GM19468 (cell line): Measurements from ENCODE around the gene DIDO1.
"Not testable (repeated sequence)": the region's sequence is repeated elsewhere in the genome, so short reads cannot be mapped to it uniquely, and the experiment has no call there.

Experiments used
- ATAC-seq: cut with Tn5 transposase; IDR thresholded peaks from one replicate; pipeline ENCODE4 v1.9.1; 2021; ENCODE audit warnings: mild to moderate bottlenecking, moderate library complexity, moderate number of reproducible peaks; ENCODE audit not compliant: unreplicated experiment; ENCODE audit errors: extremely low read depth

Gene DIDO1

DNA sequence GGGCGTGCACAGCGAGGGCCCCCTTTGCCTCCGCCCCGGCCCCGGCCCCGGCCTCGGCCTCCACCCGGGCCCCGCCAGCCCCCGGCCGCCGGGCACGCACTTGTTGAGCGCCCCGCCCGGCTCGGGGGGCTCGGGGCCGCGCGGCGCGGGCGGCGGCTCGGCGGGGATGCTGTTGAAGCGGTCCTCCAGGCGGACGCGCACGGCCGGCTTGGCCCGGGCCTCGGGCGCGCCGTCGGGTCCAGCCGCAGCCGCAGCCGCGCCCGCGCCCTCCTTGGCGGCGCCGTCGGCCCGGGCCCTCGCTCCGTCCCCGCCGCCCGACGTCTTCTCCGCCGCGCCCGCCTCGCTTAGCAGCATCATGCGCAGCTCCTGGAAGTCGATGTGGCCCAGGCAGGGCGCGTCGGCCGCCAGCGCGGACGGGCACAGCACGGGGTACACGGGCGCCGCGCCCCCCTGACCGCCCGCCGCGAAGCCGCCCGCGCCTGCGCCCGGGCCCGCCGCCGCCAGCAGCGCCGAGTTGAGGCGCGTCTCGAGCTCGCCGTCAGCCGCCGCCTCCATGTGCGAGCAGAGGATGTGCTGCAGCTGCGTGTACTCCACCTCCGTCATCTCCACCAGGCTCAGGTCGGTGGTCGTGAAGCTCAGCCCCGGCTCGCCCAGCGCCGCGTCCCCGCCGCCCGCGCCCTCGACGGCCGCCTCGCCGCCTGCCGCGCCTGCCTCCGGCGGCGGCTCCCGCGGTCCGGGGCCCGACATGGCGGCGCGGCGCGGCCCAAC, 65.2 kb downstream of the DIDO1 start:
- ATAC-seq, result no peak

GRCh38 chr20:62860391-62860923, 65.8 kb downstream of the DIDO1 start:
- ATAC-seq, result no peak

DNA sequence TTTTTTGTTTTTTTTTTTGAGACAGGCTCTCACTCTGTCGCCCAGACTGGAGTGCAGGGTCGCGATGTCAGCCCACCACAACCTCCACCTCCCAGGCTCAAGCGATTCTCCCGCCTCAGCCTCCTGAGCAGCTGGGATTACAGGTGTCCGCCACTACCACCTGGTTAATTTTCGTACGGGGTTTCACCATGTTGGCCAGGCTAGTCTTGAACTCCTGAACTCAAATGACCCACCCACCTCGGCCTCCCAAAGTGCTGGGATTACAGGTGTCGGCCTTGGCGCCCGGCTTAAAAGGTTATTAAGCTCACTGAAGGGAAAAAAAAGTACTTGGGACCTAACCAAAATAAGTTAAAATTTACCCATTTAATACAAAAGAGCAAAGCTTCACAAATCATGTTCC, 66.6 kb downstream of the DIDO1 start:
- ATAC-seq, result no peak

GRCh38 chr20:62858058-62858830, 68.1 kb downstream of the DIDO1 start:
- no peak for ATAC-seq

DNA sequence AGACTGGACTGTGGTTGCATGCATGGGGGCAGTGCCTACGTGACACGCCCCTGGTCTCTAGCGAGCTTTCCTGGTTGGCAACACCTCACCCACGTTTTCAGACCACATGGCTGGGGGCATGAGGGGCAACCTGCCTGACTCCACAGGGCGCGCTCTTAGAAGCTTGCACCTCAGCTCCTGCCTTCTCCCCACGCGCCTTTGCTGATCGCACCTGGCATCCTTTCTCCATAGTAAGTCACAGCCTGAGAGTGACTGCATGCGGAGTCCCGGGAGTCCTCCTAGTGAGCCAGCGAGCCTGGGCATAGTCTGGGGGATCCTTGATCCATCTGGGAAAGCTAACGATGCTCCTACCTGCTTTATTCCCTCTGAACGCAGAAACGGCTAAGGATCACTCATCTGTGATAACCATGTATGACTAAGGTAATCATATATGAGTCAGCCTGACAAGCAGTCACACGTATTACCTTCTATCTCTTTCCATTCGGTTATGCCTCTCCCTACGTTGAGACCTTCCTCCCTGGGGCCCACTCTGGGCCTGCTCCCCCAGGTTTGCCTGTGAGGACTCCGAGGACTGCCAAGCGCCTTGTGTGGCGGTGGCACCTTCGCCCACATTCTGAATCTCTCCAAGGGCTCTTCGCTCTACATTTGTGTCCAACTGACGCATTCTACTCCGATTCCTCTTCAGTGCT, 69.2 kb downstream of the DIDO1 start:
- ATAC-seq, result no peak

- no peak for ATAC-seq
Observed at GRCh38 chr20:62855120-62855519, 71.2 kb downstream of the DIDO1 start.

GRCh38 chr20:62854121-62854520, 72.2 kb downstream of the DIDO1 start:
- ATAC-seq, result no peak

GRCh38 chr20:62853304-62853703, 73.0 kb downstream of the DIDO1 start:
- not testable (repeated sequence) for ATAC-seq

DNA sequence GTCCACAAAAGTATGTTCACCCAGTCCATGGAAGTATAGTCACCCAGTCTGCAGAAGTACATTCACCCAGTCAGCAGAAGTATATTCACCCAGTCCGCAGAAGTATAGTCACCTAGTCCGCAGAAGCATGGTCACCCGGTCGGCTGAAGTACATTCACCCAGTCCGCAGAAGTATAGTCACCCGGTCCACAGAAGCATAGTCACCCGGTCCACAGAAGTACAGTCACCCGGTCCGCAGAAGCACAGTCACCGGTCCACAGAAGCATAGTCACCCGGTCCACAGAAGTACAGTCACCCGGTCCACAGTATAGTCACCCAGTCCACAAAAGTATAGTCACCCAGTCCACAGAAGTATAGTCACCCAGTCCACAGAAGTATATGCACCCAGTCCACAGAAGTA, 73.5 kb downstream of the DIDO1 start:
- ATAC-seq, result no peak

- no peak for ATAC-seq
Observed at GRCh38 chr20:62852196-62852595, 74.1 kb downstream of the DIDO1 start.

GRCh38 chr20:62850333-62850974, 75.9 kb downstream of the DIDO1 start:
- no peak for ATAC-seq

DNA sequence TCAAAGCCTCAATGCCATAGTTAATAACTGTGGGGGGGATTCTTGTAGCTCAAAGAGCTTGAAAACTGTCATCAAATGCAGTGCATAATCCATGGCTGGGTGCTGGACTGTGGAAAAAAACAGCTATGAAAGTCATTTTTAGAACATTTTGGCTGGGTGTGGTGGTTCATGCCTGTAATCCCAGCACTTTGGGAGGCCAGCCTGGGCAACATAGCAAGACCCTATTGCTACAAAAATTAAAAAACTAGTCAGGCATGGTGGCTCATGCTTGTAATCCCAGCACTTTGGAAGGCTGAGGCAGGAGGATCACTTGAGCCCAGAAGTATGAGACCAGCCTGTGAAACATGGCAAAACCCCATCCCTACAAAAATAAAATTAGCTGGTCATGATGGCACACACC, 76.9 kb downstream of the DIDO1 start:
- ATAC-seq, result no peak

DNA sequence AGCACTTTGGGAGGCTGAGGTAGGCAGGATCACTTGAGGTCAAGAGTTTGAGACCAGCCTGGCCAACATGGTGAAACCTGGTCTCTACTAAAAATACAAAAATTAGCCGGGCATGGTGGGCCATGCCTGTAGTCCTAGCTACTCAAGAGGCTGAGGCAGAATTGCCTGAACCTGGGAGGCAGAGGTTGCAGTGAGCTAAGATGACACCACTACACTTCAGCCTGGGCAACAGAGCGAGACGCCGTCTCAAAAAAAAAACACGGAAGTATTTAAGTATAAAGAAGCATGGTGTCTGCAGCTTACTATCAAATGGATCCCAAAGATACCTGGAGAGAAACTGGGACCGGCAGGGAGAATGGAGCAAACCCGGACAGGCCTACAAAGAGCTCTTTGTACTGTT, 77.4 kb downstream of the DIDO1 start:
- not testable (repeated sequence) for ATAC-seq

GRCh38 chr20:62846166-62846890, 80.0 kb downstream of the DIDO1 start:
- ATAC-seq, result no peak

DNA sequence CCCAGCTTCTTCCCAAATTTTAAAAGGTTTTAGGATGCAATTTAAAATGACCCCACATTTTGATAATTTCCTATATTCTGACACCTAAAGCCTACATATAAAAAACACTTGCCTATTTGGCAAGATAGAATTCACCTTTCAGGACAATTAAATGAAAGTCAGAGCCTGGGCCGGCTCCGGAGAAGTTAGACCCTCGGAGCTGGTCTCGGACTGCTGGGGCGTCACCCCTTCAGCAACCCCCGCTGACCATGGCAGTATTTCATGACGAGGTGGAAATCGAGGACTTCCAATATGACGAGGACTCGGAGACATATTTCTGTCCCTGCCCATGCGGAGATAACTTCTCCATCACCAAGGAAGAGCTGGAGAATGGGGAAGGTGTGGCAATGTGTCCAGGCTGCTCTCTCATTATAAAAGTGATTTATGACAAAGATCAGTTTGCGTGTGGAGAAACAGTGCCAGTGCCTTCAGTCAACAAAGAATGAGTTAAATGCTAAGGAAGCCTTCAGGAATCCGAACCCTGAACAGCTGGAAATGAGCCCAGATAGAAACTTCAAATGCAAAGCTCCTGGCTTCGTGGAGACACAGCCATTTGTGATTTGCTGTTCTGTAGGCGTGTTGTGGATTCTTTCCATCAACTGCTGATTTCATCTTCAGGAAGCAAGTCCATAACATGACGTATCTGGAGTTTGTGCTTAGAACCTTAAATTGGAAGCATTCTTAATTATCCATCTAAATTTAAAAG, 80.7 kb downstream of the DIDO1 start:
- no peak for ATAC-seq

DNA sequence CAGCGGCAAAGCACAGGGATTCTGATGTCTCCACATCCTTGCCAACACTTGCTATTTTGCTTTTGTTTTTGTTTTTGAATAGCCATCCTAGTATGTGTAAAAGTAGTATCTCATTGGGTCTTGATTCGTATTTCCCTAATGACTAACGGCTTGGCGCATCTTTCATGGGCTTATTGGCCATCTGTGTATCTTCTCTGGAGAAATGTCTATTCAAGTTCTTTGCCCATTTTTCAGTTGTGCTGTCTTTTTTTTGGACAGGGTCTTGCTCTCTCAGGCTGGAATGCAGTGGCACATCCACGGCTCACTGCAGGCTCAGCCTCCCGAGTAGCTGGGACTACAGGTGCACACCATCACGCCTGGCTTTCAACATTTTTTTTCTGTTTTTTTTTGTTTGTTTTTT, 82.1 kb downstream of the DIDO1 start:
- ATAC-seq, result no peak

DNA sequence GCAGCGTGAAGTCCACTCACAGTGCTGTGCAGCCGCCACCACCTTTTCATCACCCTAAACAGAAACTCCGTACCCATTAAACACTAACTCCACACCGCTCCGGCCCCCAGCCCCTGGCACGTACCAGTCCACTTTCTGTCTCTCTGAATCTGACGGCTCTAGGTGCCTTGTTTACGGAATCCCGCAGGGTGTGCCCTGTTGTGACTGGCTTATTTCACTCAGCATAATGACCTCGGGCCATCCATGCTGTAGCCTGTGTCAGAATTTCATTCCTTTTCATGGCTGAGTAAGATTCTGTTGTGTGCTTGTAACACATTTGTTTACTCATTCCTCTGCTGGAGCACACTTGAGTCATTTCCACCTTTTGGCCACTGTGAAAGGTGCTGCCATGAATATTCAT, 82.6 kb downstream of the DIDO1 start:
- ATAC-seq, result no peak

DNA sequence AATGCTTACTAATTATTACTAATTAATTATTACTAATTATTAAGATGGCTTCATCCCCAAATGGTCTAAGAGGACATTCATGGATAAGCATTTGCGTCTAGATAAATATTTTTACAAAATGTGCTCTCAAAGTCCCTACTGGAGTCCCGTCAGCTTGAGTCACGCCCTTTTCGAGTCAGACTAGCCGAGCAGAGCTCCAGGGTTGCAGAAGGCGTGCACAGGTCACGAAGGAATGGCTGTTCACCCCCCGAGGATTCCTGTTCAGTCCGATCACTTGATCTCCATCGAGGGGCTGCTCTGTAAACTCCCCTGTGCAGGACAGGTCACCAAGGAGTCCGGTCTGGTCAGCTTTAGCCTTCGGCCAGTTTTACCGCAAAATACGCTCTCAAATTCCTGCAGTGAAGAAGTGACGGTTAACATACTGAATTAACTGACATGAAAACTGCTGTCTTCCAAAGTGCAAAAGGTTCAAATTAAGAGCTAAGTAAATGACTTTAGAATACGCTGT, 84.5 kb downstream of the DIDO1 start:
- no peak for ATAC-seq
